ENCODE results near the gene ELAC2. TPM values are rescaled to one million over a fixed set of nuclear protein-coding genes. Genes with fewer than 3 reads are reported as not detected.

The ELAC2 gene
- total RNA-seq, 1 experiment from 2014 or later: 67.4 TPM

- intact Hi-C loops (cut with micrococcal nuclease): loop anchor here (5.0 kb wide), 1 partner anchor 60 kb away; no protein-coding TSS in a partner anchor
- ChIA-PET POLR2A (no interaction called here), CTCF (interaction anchor here (1.2 to 3.2 kb wide), 3 partner anchors 10 to 441 kb away, joined by 3 to 13 read pairs (median 5); no protein-coding TSS in a partner anchor)
- peaks cover 26% of the 10 kb centered on the region for H3K36me3 Mint-ChIP-seq (ENCODE audit: insufficient read depth, unreplicated experiment)
- no TSS peak for BruUV-seq (replicated peaks)
- H3K4me3 Mint-ChIP-seq (ENCODE audit: unreplicated experiment): no peak overlapping the region
- DNase-seq (ENCODE audit: unreplicated experiment): no peak
- no peak overlapping the region for H3K27ac Mint-ChIP-seq (ENCODE audit: low read depth, unreplicated experiment)
- H3K27me3 Mint-ChIP-seq (ENCODE audit: insufficient read depth, unreplicated experiment): no peaks in the 10 kb centered on the region
- TF ChIP-seq, protein P1, sequence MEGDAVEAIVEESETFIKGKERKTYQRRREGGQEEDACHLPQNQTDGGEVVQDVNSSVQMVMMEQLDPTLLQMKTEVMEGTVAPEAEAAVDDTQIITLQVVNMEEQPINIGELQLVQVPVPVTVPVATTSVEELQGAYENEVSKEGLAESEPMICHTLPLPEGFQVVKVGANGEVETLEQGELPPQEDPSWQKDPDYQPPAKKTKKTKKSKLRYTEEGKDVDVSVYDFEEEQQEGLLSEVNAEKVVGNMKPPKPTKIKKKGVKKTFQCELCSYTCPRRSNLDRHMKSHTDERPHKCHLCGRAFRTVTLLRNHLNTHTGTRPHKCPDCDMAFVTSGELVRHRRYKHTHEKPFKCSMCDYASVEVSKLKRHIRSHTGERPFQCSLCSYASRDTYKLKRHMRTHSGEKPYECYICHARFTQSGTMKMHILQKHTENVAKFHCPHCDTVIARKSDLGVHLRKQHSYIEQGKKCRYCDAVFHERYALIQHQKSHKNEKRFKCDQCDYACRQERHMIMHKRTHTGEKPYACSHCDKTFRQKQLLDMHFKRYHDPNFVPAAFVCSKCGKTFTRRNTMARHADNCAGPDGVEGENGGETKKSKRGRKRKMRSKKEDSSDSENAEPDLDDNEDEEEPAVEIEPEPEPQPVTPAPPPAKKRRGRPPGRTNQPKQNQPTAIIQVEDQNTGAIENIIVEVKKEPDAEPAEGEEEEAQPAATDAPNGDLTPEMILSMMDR (IDR thresholded peaks at IDR 0.05; ENCODE audit: unreplicated experiment): no peak
- no peaks in the 10 kb centered on the region for H3K9me3 Mint-ChIP-seq (ENCODE audit: unreplicated experiment)
- peaks cover 10% of the 10 kb centered on the region for H3K4me1 Mint-ChIP-seq (ENCODE audit: insufficient read depth, unreplicated experiment)
Observed at GRCh38 chr17:12987120-12987519, 30.7 kb downstream of the ELAC2 start.

DNA sequence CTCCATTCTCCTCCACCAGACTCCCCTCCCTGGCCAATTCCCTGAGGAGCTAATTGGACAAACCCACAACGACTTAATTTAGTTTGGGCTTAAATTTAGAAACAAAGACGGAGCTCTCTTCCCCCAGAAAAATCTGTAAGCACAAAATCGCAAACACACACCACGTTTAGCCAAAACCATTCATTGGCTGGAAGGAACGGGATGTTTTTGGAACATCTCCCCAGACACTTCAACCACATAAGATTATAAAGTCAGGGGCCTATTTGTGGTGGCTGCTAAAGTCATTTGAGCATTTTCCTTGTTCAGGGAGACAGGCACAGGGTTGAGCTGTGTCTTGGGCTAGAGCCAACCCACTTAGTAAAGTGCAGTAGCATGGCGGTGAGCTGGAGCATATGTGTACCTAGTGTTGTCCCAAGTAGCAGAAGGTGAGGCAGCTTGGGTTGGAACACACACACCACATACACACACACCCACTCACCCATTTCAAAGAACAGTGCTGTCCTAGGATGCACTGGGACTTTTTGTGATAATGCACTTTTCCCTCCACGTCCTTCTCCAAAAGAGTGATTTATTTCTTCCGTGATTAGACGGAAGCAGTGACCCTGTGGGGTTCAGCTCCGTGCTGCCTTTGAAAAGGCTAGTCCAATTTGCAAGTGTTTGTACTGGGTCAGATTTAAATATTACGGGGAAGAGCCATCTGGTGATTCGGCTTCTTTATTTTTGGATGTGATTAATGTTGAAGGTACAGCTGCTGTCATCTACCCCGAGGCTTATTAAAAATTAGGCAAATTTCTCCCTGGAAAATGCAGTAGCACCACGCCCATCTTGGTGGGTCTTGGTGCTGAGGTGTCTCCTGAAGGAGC is 32.2 kb downstream of the ELAC2 start:
- no peaks in the 10 kb centered on the region for H3K27me3 Mint-ChIP-seq (ENCODE audit: insufficient read depth, unreplicated experiment)
- intact Hi-C loops (cut with micrococcal nuclease): loop anchor here (5.0 kb wide), 1 partner anchor 58 kb away; no protein-coding TSS in a partner anchor
- POLR2A ChIA-PET: no interaction called here
- BruUV-seq (replicated peaks): no TSS peak
- H3K4me1 Mint-ChIP-seq (ENCODE audit: insufficient read depth, unreplicated experiment): peaks cover 10% of the 10 kb centered on the region
- DNase-seq (ENCODE audit: unreplicated experiment): no peak
- H3K36me3 Mint-ChIP-seq (ENCODE audit: insufficient read depth, unreplicated experiment): peaks cover 11% of the 10 kb centered on the region
- TF ChIP-seq, protein P1 (IDR thresholded peaks at IDR 0.05; ENCODE audit: unreplicated experiment): no peak
- CTCF ChIA-PET: interaction anchor here (0.7 to 1.4 kb wide), 4 partner anchors 16 to 319 kb away, joined by 3 to 5 read pairs (median 4); no protein-coding TSS in a partner anchor
- no peak overlapping the region for H3K4me3 Mint-ChIP-seq (ENCODE audit: unreplicated experiment)
- H3K9me3 Mint-ChIP-seq (ENCODE audit: unreplicated experiment): no peaks in the 10 kb centered on the region
- no peak overlapping the region for H3K27ac Mint-ChIP-seq (ENCODE audit: low read depth, unreplicated experiment)

DNA sequence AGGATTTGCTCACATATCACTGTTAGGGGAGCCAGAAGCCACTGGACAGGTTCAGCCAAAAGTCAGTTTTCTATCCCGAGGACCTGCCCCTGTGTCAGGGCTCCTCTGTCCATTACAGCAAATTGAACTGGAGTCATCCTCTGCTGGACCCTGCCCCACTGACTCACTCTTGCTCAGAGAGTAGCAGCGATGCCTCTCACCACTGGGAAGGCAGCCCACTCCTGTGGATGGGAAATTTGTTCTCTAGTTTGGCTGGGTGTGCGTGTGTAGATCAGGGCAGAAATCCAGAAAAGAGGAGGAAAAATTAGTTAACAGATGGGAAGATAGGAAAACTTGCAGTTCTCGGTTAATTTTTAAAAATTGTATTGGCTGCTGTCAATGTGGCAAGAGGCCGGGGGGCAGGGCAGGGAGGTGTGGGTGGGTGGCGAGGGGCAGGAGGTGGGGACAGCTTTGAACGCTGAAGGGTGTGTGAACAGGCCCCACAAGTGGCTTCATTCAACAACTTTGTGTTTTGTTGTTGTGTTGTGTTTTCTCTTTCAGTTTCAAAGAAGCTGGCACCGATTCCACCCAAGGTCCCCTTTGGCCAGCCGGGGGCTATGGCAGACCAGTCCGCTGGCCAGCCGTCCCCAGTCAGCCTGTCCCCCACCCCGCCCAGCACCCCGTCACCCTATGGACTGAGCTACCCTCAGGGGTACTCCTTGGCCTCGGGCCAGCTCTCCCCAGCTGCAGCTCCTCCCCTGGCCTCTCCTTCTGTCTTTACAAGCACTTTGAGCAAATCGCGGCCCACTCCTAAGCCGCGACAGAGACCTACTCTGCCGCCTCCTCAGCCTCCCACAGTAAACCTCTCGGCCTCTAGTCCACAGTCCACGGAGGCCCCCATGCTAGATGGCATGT is 33.6 kb downstream of the ELAC2 start:
- POLR2A ChIA-PET: no interaction called here
- CTCF ChIA-PET: interaction anchor here (0.8 to 1.1 kb wide), 3 partner anchors 19 to 201 kb away, joined by 3 to 5 read pairs (median 3); no protein-coding TSS in a partner anchor
- H3K4me1 Mint-ChIP-seq (ENCODE audit: insufficient read depth, unreplicated experiment): peaks cover 10% of the 10 kb centered on the region
- no peaks in the 10 kb centered on the region for H3K9me3 Mint-ChIP-seq (ENCODE audit: unreplicated experiment)
- no peaks in the 10 kb centered on the region for H3K27me3 Mint-ChIP-seq (ENCODE audit: insufficient read depth, unreplicated experiment)
- no peak overlapping the region for H3K4me3 Mint-ChIP-seq (ENCODE audit: unreplicated experiment)
- peak overlapping the region; percentile 42 for H3K27ac Mint-ChIP-seq (ENCODE audit: low read depth, unreplicated experiment)
- intact Hi-C loops (cut with micrococcal nuclease): no loop called here
- no TSS peak for BruUV-seq (replicated peaks)
- peak; percentile 35 for DNase-seq (ENCODE audit: unreplicated experiment)
- H3K36me3 Mint-ChIP-seq (ENCODE audit: insufficient read depth, unreplicated experiment): peaks cover 9% of the 10 kb centered on the region
- TF ChIP-seq, protein P1 (IDR thresholded peaks at IDR 0.05; ENCODE audit: unreplicated experiment): no peak

DNA sequence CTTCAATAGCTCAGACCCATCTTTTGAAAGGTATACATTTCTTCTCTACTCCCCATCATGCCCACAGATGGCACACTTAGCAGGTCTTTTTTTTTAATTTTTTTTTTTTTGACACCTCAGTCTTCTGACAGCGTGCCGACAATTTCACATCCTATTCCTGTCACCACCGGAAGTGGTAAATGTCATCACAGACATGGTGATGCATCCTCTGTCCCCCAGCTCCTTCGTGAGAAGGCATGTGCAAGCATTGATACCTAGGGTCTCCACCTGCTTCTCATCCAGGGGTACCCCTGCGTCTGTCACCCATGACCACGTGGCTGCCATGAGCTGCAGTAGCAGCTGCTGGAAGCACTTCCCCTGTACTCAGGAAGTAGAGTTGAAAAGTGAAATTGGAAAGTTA is 35.6 kb downstream of the ELAC2 start:
- CTCF ChIA-PET: interaction anchor here (0.6 to 1.1 kb wide), 4 partner anchors 11 to 54 kb away, joined by 3 to 4 read pairs (median 3); no protein-coding TSS in a partner anchor
- POLR2A ChIA-PET: no interaction called here
- Mint-ChIP-seq H3K4me3 (ENCODE audit: unreplicated experiment) (no peak overlapping the region), H3K9me3 (ENCODE audit: unreplicated experiment) (no peaks in the 10 kb centered on the region), H3K27ac (ENCODE audit: low read depth, unreplicated experiment) (no peak overlapping the region), H3K36me3 (ENCODE audit: insufficient read depth, unreplicated experiment) (no peaks in the 10 kb centered on the region), H3K27me3 (ENCODE audit: insufficient read depth, unreplicated experiment) (no peaks in the 10 kb centered on the region), H3K4me1 (ENCODE audit: insufficient read depth, unreplicated experiment) (peaks cover 16% of the 10 kb centered on the region)
- intact Hi-C loops (cut with micrococcal nuclease): no loop called here
- no TSS peak for BruUV-seq (replicated peaks)
- DNase-seq (ENCODE audit: unreplicated experiment): no peak
- TF ChIP-seq, protein P1 (IDR thresholded peaks at IDR 0.05; ENCODE audit: unreplicated experiment): no peak
